Daoy (cell line): ENCODE results near the gene IGFL4. TPM values are rescaled to one million over a fixed set of nuclear protein-coding genes. Genes with fewer than 3 reads are reported as not detected.

Experiments
- DNase-seq: peaks from one replicate; pipeline ENCODE4 v3.0.0-alpha.2; 2015; ENCODE audit warnings: low read depth
- total RNA-seq: library from RNA; depleted of rRNA; stranded (reverse); fragments of >200 nt; shearing (Covaris generic); gene quantifications from 2 replicates; pipeline ENCODE4 v1.2.3, GENCODE V29; 2014

The IGFL4 gene
- total RNA-seq, 1 experiment from 2014 or later = not detected

DNA sequence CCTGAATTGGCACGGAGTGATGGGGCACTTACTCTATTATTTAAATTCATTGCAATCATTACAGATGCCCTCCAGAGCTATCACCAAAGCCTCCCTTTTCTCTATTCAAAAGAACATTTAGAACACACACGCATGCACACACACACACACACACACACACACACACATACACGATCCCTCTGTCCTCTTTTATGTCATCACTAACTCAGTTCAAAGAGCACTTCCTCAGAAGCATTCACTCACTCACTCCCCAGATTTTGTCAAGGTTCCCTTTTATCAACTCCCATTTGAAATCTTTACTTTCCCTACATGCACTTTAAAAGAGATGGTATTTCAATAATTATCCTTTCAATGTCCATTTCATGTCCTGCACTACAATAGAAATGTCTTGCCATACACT, 22.4 kb upstream of the IGFL4 start:
- DNase-seq = no peak

DNA sequence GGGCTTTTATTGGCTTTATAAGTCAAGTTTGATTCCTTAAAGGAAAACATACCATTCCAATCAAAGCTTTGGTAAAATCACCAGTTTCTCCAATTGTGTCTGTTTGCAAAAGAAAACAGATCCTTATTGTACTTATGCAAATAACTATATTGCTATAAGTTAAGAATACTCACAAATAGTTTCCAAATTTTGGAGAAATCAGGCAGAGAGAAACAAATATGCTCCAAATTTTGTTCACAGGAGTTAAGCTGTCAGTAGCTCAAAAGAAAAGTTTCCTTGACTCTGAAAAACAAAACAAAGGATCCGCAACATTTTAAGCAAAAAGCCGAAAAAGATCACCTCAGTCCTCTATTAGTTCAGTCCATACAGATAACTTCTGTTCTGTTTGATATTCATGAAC, 19.2 kb upstream of the IGFL4 start:
- no peak for DNase-seq

- DNase-seq = no peak
Measured at GRCh38 chr19:46058778-46059177, 18.0 kb upstream of the IGFL4 start.

GRCh38 chr19:46056536-46056935, 15.7 kb upstream of the IGFL4 start:
- DNase-seq = no peak

DNA sequence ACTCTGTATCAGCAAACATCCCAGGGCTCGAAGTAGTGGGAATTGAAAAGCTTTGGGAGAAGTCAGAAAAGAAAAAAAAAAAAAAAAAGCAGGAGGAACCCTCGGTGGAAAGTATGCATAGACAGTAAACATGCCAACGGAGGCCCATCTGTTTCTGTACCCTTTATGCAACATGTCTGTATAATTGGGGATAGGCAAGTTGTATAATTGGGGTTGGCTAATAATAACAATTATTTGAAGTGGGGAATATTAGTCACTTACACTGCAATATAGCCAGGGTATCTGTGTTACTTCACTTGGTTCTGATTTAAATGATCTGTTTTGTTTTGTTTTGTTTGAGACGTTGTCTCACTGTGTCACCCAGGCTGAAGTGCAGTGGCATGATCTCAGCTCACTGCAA, 12.1 kb upstream of the IGFL4 start:
- no peak for DNase-seq

GRCh38 chr19:46049597-46049996, 8.8 kb upstream of the IGFL4 start:
- no peak for DNase-seq

DNA sequence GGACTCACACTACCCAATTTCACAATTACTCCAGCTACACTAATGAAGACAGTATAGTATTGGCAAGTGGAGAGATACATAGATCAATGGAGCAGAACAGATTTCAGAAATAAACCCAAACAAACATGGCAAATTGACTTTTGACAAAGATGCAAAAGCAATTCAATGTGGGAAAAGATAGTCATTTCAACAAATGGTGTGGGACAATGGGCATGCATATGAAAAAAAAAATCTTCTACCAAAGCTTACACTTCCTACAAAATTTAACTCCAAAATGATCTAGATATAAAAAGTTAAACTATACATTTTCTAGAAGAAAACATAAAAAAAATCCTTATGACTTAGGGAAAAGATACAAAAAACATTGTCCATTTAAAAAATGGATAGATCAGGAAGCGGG, 2.7 kb upstream of the IGFL4 start:
- no peak for DNase-seq

GRCh38 chr19:46042252-46042883, 1.6 kb upstream of the IGFL4 start:
- DNase-seq = no peak

DNA sequence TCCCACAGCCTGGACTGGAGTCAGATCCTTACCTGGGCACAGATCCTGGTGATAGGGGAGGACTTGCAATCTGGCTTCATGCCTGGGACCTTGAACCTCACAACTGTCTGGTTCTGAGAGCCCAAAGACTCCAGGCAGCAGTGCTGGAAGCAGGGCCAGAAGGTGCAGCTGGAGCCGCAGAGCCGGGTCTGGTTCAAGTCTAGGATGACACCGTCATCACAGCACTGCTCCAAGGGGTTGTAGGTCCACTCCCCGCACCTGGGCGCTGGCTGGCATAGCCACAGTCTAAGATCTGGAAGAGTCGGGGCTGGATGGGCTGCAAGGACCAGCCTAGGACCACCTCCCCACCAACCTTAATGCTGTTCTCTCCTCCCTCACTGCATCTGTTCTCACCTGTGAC, 677 bp downstream of the IGFL4 start:
- no peak for DNase-seq

GRCh38 chr19:46036744-46037128, 4.1 kb downstream of the IGFL4 start:
- no peak for DNase-seq

DNA sequence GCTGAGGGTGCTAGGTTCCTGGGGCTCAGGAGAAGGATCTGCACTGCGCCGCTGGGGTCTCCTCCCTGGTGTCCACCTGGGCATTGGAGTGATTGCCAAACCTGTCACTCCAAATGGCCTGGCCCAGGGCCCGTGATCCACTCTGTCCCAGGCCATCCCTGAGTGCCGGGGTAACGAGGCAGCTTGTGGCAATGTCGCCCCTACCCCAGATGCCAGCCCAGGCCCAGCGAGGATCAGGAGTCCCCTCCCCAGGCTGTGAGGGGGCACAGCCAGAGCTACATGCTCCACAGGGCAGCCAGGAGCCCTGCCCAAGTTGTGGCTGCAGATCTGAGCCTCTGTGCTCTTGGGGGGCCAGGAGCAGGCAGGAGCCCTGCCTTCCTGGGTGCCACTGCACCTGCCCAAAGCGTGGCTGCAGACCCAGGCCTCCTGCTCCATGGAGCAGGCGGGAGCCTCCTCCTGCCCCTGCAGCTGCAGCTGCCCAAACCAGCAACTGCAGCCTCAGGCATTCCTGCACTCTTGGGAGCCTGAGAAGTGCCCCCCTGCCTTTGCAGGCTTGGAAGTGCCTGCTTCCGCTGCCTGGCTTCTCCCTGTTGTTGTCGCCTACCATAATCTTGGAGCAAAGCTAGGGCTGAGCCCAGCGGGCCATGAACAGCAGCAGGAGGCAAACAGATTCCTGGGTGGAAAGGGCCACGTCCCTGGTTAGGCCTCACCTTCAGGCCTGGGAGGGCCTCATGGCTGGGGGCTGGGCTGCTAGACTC, 4.6 kb downstream of the IGFL4 start:
- DNase-seq = no peak

DNA sequence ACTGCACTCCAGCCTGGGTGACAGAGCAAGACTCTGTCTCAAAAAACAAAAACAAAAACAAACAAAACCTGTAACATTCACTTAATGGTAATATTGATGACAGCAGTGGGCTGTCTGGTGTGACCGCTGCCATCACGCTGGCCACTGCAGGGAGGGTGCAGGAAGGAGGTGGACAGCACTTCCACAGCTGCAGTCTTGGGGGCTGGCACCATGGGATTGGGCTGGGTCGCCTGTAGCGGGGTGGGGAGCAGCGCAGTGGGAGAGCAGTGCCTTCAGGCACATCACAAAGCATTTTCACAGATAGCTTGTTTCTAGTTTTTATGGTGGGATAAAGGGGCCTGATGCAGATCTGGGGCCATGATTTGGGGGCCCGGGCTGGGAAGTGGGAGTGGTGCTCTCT, 5.3 kb downstream of the IGFL4 start:
- DNase-seq = no peak

GRCh38 chr19:46033401-46033800, 7.4 kb downstream of the IGFL4 start:
- no peak for DNase-seq

- DNase-seq = no peak
Measured at GRCh38 chr19:46032597-46033025, 8.2 kb downstream of the IGFL4 start.

GRCh38 chr19:46031781-46032596, 8.8 kb downstream of the IGFL4 start:
- DNase-seq = no peak

- DNase-seq = no peak
Measured at GRCh38 chr19:46030812-46031550, 9.8 kb downstream of the IGFL4 start.

DNA sequence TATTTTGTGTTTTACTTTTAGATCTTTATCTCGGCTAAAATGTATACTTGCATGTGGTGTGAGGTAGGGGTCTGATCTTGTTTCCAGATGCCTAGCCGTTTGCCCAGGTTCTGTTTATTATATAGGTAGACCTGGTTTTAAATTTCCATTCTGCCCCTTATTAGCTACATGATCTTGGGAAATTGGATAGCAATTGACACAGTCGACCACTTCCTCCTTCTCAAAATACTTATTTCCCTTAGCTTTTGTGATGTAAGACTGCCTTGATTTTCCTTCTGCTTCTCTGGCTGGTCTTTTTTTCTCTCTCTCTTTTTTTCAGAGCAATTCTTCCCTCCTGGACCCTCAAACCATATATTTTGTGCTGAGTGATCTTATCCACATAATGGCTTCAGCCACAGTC, 15.0 kb downstream of the IGFL4 start:
- DNase-seq = no peak

DNA sequence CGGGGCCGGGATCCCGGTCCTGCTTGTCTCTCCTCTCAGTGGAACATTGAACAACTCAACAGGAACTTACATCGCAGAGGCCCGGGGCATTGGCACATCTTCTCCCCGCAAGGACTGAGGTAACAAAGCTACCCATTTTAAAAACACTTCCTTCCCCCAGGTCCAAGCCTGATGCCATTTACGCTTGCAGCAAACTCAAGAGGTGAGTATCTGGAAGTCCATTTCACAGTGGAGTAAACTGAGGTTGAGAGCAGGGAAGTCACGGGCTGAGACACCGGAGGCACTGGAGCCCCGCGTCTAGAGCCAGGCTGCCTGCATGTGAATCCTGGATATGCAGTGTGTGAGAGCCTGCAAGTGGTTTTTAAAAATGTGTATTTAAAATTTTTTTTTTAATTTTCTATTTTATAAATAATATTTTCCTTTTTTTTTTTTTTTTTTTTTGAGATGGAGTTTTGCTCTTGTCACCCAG, 17.5 kb downstream of the IGFL4 start:
- no peak for DNase-seq

DNA sequence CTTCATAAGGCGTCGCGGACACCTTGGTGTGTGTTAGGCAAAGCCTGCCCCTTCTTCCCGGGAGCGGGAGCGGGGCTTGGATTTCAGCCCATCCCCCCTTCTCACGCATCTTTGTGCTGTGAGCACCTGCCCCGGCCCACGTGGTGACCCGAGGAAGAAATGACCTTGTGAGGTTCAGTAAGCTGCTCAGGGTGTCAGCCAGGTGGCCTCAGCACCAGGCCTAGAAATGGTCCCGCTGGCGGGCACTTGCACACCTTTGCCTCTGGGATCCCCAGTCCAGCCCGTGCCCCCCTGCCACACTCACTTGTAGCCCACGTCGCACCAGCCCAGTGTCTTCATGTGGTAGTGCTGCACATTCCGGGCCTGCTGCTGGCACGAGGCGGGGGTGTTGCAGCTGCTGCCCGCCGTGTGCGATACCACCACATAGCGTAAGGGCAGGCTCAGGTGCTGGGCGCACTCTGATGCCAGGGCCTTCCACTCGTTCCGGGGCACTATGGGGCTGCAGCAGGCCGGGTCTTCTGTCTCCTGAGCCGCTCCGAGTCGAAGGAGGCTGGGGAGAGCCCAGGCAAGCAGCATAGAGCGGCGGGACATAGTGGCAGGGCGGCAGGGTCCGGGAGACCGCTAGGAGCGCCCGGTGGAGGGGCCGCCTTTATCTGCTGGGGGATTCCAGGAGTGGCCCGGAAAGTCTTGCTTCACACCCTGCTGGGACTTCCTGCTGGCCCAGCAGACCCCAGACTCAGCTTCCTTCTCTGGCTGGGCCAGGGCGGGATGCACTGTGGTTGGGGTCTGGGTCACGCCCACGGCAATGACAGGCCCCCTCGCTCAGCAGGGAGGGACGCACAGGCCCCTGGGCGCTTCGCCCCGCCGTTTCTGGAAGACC, 18.1 kb downstream of the IGFL4 start, which contains the start of gene PGLYRP1:
TSS of gene PGLYRP1 (minus strand) at position 623 of the 880 bp plus-strand sequence. CDS start at position 591, 32 bp downstream.
- no peak for DNase-seq

DNA sequence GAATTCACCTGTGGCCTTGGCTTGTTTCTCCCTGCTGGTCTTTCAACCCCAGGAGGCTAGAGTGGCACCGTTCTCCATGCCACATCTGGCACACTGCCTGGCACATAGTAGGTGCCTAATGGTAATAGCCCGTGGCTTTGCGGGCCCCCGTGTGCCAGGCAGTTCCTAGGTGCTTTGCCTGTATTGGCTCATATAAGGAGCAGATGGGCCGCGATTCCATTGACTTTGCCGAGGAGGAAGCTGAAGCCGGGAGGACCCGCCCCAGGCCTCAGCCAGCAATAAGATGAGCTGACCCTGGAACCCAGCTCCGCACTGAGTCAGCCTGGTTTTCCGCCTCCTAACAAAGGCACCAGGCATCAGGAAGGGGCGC, 18.8 kb downstream of the IGFL4 start:
- no peak for DNase-seq

GRCh38 chr19:46021531-46022041, 19.2 kb downstream of the IGFL4 start:
- peak; percentile 40 for DNase-seq
